Kasumi-1 (cell line): ENCODE results near the gene F8.
A peak's percentile ranks its signal among the peaks of the same experiment; 100 is the strongest.

Experiments used
- DNase-seq, 2 experiments: peaks; one replicate each; lab custom pipeline; 2025; lab: John Stamatoyannopoulos, UW

The F8 gene

DNA sequence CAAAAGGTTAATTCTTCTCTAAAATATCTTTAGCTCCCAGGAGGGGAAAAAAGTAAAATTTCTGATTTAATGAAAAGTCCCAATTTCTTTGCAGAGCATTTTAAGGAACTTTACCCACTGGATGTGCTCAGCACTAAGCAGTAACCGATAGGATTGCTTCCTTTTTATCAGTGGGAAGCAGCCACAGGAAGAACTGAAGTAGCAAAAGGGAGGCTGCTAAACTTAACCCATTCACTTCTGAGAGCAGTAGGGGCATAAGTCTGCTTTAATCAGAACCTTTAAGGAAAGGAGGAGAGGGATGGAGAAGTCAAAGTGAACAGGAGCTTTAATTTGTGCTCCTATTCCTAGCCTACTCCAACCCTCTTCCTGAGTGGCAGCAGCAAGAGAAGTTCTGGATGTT, at the start of gene F8:
Gene F8 (minus strand): TSS at position 139 of the 400 bp plus-strand sequence. CDS start 171 bp downstream, outside the sequence.
- DNase-seq, result peak; percentile 24 to 55

DNA sequence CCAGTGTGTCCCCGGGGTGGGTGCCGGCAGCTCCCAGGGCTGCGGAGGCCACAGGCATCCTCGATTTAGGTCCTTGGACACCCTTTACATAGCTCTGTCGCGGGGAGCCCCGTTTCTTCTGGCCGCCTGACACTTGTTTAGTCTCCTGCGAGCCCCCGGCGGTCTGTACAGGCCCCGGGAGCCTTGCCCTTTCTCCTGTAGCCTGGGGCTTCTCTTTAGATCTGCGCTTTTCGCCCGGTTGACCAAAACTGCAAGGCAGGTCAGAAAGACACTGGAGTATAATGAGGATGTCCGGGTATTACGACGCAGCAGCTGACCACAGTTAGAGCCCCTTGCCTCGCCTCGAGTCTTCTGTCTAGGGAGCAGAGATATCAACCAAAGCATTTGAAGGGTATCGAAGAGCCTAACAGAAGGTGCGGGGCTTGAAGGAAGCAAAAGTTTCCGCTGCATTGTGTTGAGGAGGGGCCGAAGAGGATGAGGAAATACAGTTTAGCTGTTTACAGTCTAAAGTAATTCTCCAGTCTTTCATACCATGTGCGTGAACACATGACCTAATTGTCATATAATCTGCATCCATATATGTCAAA, 49.3 kb upstream of the F8 start:
- DNase-seq, result no peak

DNA sequence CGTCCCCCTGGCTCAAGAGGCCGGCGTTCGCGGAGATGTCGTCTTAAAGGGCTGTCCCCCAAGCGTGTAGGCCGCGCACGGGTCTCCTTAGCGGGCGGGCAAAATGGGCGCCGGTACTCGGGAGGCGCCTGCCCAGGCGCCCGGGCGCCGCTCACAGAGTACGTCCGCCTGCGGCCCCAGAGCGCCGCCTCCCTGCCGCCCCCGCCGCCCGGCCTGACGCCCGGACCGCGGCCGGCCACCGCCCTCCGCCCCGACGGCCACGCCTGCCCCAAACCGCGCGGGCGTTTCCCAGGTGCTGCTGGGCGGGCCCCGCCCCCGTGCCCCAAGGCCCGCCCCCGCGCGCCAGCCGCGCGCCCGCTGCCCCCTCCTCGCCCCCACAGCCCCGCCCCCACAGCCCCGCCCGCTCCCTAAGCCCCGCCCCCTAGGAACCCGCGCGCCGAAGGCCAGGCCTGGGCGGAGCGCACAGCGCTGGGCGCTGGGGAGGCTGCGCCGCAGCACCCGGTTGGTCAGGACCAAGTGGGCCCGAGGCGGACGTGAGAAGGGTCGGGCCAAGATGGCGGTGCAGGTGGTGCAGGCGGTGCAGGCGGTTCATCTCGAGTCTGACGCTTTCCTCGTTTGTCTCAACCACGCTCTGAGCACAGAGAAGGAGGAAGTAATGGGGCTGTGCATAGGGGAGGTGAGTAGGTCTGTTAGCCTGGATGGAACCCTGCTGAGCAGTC, 48.6 kb upstream of the F8 start, which contains the start of the genes BRCC3, CMC4 and MTCP1:
Gene BRCC3 (plus strand): TSS at position 534 of the 719 bp plus-strand sequence. CDS start 20 bp downstream, at position 554.
Gene CMC4 (minus strand): TSS at position 162 of the 719 bp plus-strand sequence. CDS start 7,113 bp downstream, outside the sequence.
Gene MTCP1 (minus strand): TSS at position 162 of the 719 bp plus-strand sequence. CDS start 5,126 bp downstream, outside the sequence.
- peak; percentile 54 to 55 for DNase-seq

DNA sequence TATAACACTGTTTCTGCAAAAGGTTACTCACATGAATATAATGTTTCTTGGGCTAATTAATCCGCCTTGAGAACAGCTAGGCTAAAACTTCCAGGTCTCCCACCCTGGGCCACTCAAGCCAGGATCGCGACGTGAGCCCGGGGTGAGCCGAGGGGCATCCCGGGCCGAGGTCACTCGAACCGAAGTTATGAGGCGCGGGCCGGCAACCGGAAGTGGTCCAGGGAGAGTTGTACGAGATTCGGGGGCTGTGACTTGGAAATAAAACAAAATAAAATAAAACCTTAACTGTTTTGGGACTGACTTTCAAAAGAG, 48.1 kb upstream of the F8 start:
- peak in 1 of 2 experiments; percentile 32 for DNase-seq

DNA sequence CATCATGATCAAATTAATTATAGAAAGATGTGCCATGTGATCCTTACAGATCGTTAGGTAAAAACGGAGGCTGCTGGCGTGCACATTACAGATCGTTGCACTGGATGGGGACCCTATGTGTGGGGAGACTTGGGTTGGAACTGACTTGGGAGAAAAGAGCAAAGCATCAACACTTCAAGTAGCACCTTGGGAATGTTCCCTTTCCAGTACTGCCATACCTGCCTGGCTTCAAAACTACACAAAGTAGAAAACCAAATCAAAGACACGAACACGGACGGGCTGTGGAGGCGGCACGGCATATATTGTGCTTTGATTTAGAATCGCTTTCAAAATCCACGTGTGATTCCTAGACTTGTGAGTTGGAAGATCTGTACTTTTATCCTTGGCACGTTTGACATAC, 47.5 kb upstream of the F8 start:
- peak in 1 of 2 experiments; percentile 26 for DNase-seq

DNA sequence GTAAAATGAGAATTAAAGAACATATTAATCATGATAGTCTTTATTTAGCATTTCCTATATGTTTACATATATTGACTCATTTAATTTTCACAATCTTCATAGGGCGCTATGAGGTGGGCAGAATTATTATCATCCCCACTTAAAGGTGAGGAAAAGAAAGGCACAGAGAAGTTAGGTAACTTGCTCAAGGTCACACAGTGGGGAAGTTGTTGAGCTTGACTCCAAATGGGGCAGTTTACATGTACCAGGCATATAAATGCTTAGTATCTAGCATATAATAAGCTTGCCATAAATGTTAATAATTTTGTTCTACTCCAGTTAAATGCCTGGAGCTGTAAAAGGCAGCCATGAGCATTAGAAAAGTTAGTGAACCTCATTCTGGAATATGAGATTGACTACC, 46.9 kb upstream of the F8 start:
- DNase-seq, result no peak

DNA sequence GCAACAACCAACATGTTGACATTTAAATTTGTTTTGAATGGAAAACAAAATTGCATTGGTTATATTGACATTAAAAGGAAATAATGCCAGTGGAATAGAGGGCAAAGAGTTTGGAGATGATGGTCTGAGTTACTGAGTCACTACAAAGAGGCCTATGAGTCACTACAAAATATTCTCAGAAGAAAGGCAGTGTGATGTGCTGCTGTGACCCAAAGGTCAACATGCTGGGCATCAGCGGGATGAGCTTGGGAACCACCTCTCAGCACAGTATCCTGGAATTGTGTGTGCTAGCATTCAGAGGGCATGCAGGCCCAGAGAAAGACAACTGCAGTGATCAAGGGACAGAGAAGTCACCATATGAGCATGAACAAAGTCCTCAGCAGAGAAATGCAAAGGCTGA, 45.6 kb upstream of the F8 start:
- no peak for DNase-seq

DNA sequence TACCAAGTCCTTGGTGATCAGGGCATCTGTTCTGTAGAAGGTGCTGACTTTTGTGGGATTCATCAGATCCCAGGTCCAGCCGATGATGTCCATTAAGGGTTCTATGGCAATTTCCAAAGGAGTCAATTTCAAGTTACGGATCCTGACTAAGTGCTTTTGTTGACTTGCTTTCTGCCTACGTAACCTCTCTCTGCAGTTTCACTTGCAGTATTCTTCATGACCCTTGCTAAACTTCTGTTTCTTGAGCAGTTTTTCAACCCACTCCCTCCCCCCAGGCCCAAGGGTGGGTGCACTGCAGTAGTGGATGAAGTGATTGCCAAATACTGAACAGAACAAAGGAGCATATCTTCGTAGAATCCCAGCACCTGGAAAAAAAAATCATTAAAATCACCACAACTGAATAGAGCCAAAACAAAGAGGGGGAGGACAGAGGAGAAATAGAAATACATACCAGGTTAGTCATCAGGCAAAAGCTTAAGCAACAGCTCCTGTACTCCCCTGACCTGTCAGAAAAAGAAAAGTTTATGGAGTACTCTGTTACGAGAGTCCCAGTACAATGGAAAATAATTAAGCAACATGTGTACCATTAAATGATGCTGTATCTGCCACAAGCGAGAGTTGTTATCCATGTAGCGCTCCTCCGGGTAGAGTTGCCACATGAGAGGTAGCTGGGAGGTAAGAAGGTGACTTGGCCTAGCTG, 42.7 kb upstream of the F8 start:
- no peak for DNase-seq

DNA sequence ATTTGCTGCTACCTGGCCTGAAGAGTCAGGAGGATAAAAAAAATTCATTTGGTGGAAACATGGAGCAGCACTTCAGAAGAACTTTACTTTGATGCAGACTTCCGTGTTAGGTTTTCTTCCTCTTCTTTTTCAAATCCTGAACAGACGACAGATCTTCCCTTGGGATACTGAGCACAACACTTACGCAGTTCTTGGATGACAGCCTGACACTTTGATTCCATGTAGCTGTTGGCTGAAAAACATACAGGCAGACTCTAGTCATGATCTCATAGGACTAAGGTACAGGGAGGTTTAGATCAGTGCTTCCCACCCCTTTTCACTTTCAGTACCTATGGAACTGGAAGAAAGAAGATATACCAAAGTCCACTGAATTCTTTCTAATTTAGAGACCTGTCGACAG, 39.2 kb upstream of the F8 start:
- no peak for DNase-seq

DNA sequence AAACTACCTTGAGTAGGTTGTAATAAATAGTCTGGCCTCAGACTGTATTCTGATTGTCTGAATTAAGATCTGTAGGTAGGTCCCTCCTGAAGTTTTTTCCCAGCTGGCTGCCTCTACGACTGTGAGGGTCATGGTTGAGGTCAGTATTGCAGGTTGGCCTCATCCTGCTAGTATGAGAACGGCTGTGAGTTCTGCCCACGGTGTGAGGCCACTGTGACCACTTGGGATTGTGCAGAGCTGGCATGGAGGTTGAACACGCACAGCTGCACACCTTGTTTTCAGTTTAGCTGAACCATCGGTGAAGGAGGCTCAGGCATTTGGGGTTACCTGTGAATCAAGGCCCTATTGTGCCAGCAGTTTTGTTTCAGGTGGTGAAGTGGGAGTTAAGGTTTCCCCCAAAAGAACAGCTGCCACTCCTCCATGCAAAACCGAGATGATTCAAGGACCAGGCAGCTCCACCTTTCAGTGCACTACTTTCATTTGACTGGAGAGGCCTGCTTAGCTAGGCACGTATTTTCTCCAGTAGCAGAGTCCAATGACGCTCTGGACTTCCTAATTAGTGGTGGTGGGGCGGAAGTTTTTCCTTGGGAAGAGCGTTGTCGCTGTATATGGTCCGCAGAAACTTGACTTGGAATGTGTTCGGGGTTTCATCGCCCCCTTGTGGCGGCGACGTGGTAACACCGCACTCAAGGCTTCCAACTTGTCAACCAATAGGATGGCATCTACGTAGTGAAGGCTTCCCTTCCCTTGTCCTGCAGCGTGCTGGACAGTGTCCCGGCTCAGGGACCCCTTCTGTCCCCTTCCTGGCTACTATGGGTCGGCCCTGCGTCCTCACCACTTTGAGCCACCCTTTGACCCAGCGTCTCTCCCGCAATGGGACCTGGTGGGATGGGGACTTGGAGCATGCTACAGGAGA, 34.6 kb upstream of the F8 start:
- peak; percentile 8 to 23 for DNase-seq

DNA sequence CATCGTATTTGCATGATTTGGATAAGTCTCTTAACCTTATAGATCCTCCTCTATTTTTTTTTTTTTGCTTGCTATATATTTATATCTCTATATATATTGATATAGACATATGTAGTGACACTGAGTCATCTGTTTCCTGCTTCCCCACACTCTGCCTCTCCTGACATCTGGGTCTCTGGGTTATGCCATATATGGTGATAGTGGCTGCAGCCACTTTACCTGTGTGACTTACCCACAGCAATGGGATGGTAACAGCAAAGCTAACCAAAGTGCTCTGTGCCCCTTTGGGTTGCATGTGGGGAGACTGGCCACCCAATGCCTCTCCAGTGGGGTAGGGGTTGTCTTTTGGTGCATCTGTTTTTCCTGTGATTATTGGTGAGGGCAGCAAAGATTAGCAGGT, 33.9 kb upstream of the F8 start:
- no peak for DNase-seq

DNA sequence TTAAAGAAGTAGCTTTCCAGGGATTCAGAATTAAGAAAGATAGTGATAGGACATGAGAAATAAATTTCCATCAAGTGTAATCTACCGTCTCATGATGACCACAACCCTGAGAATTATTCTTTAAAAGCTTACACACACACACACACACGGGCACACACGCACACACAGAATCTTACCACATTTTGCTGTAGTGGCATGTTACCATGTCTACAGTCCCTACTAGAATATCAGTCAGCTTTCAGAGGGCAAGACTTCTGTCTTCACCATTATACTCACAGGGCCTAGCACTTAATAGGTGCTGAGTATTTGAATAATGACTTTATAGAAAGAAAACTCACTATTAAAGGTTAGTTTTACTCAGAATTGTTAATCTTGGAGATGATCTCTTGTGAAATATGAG, 33.0 kb upstream of the F8 start:
- no peak for DNase-seq

DNA sequence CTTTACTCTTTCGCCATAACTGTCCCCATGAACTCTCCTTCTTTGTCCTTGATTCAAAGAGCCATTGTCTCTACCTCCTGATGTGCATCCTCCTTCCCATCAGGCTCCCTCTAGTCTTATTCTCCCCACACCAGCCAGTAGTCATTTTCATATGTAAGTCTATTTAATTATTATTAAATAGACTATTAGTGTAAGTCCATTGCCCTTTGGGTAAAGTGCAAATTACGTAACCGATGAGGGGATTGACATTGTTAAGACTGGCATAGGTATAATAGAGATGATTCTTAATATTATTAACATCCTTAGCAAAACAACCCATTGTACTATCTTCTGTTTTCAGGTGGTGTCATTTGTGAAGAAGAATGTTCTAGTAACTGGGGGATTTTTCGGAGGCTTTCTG, 31.7 kb upstream of the F8 start:
- no peak for DNase-seq

DNA sequence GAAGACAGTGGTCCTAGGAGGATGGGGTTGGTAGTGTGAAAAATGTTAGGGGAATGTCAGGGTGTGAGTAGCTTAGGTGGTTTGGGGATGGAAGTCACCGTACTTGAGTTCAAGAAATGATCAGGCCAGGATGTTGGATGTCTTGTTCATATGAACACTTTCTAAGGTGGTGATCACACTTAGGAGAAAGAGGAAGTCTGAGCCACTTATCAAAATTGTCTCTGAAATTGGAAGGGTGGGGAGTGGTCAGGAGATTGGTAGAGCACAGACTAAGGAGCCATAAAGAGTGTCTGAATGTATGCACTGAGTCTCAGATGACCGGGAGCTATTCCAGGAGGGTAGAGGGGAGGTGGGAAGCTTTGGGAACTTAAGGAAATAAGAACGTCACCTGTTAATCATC, 31.1 kb upstream of the F8 start:
- no peak for DNase-seq

DNA sequence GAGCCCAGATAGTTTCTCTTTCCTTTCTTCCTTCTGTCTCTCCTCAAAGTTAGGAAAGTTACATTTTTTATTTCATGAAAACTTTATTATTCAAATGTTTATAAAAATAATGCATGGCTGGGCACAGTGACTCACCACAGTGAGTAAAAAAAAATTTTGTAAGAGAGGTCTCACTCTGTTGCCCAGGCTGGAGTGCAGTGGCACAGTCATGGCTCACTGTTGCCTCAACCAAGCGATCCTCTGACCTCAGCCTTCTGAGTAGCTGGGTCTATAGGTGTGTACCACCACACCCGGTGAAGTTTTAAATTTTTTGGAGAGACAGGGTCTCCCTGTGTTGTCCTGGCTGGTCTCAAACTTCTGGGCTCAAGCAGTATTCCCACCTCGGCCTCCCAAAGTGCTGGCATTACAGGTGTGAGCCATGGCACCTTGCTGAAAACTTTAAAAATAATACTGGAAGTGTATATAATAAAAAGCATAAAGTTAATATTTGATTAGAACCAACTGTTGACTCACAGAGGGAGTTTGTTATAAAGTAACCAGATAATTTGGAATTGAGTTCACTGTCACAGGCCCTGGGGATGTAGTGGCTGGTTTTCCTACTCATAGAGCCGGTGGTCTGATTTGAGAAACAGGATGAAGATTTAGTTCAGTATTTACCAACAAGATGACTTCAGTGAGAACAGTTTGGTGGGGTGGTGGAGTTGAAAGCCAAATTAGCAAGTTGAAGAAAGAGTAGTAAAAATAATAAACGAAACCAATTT, 30.4 kb upstream of the F8 start:
- no peak for DNase-seq

DNA sequence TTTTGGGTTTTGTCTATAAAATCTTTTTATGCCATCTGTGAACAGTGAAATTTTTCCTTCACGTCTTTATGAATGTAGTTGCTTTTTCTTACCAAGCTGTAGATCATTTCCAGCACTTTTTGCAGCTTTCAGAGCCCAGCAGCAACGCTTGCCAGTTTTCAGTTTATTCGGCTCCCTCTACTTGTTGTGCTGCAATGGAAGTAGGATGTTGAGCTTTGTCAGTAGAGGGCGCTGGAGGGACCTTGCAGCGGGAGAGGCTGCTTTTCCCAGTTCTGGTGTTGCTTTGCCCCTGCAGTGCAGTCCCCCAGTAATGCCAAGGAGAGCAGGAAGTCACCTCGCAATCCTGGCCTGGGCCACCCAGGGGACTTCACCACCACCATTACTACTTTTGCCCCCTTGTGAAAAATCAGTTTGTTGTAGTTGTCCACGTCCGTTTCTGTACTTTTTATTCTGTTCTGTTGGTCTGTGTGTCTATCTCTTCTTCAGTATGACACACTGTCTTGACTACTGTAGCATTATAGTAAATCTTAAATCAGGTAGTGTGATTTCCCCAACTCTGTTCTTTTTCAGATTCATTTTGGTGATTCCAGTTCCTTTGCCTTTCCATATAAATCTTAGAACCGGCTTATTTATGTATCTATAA, 26.6 kb upstream of the F8 start:
- DNase-seq, result peak; percentile 33 to 63

DNA sequence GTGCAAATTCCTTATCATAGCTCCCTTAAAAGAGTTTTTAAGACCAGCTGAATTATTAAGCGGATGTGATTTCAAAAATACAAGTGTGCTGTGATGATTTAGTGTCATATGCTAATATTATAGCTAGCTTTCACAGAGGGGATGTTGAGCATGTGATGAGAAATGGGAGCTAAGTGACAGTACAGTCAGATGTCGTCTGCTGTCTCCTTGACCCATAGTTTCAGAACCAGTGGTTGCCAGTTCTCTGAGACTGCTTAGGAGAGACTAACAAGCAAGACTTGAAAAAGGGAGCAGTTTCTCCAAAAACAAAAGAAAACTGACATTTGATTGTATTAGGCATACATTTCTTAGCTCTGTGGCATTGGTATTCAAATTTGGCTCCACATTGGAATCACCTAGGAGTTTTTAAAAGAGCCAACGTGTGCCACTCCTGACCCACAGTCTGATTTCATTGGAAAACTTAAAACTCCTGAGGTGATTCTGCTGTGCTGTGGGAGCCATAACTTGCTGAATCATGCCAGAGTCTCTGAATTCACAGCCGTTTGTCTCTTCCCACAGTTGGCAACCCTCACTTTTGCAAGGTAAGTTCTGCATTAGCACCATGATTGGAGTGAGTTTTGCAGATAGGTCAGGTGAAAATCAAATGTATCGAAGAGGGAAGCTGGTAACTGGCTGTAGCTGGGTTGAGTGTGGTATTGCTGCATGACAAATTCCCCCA, 24.4 kb upstream of the F8 start:
- DNase-seq, result no peak

DNA sequence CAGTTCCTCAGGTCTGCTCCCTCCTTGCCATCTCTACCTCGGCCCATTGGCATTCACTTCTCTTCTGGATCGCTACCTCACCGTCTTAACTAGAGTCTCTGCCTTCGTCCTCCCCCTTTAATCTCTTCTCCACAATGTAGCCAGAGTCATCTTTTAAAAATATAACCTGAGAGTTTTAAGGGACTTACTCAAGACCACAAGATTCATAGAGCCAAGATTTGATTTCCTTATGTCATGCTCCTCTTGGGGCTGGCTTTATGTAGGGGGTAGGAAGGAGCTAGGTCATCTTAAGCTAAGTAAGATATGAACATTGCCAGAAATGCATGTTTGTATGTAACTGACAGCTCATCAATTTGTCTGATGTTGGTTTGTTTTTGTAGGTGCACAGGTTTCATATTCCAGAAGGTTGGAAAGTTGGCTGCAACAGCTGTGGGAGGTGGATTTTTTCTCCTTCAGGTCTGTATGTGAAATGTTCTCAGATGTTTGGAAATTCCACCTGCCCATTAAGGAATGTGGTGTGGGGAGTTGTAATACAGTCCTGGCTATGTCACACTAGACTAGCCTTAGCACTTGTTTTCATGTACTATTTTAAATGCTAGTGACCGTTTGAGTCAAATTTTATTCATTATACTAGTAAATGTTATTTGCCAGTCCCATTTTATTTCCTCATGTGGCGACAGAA, 23.7 kb upstream of the F8 start:
- DNase-seq, result no peak

DNA sequence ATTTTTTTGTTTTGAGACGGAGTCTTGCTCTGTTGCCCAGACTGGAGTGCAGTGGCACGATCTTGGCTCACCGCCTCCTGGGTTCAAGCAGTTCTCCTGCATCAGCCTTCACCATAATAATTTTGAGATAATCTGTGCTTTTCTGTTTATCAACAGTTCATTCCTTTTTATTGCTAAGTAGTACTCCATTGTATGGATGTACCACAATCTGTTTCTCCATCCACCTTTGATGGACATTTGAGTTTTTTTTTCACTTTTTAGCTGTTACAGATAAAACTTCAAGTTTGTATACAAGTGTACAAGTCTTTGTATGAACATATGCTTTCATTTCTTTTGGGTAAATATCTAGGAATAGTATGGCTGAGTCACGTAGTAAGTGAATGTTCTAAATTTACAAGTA, 13.2 kb upstream of the F8 start:
- no peak for DNase-seq

DNA sequence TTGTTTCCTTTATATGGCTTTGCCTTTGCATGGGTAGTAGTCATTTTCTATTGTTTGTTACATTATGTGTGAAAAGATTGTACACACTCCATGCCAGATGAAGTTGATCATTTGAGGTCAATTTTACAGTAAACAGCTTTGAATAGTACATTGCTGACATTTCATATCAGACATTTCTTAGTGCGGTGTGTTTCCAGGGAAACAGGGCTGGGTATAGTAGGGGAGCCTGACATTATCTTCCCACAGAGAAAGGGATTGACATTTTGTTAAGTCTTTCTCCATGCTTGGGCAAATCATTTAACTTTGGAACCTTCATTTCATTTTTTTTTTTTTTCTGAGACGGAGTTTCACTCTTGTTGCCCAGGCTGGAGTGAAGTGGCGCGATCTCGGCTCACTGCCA, 9.1 kb upstream of the F8 start:
- DNase-seq, result no peak
